ENCODE measurements around the gene MYH6. TPM values are rescaled to one million over a fixed set of nuclear protein-coding genes. Genes with fewer than 3 reads are reported as not detected.
A peak's percentile ranks its signal among the peaks of the same experiment; 100 is the strongest.

MYH6 gene
- total RNA-seq, 1 experiment from 2014 or later = 0.03 TPM

- peaks cover 2% of the 10 kb centered on the region; the same call in 1 of the 2 replicates for H3K27me3 ChIP-seq (ENCODE audit: control insufficient read depth, insufficient read depth, low read length)
- no peak overlapping the region for H3K4me3 ChIP-seq (ENCODE audit: insufficient read depth, low read depth, low read length)
Observed at GRCh38 chr14:23360496-23360895, 47.6 kb downstream of the MYH6 start.

GRCh38 chr14:23359722-23360447 is 48.2 kb downstream of the MYH6 start:
- Histone ChIP-seq H3K36me3 (replicated peaks; ENCODE audit: control insufficient read depth, insufficient read depth, low read length) (peaks cover 1% of the 10 kb centered on the region; the same call in 1 of the 2 replicates), H3K4me3 (ENCODE audit: insufficient read depth, low read depth, low read length) (no peak overlapping the region)
- peak; percentile 30 for DNase-seq

More at GRCh38 chr14:23360496-23360895, 47.6 kb downstream of the MYH6 start:
- H3K36me3 ChIP-seq (replicated peaks; ENCODE audit: control insufficient read depth, insufficient read depth, low read length) = peaks cover 1% of the 10 kb centered on the region; the same call in 1 of the 2 replicates
- peak; percentile 89 for DNase-seq

GRCh38 chr14:23359167-23359626 is 48.9 kb downstream of the MYH6 start:
- DNase-seq = peak; percentile 49
- Histone ChIP-seq H3K4me3 (ENCODE audit: insufficient read depth, low read depth, low read length) (no peak overlapping the region), H3K36me3 (replicated peaks; ENCODE audit: control insufficient read depth, insufficient read depth, low read length) (peaks cover 1% of the 10 kb centered on the region; the same call in 1 of the 2 replicates), H3K27me3 (ENCODE audit: control insufficient read depth, insufficient read depth, low read length) (no peaks in the 10 kb centered on the region; the same call in 1 of the 2 replicates)

More at GRCh38 chr14:23359722-23360447, 48.2 kb downstream of the MYH6 start:
- H3K27me3 ChIP-seq (ENCODE audit: control insufficient read depth, insufficient read depth, low read length) = peaks cover 2% of the 10 kb centered on the region; the same call in 1 of the 2 replicates

- Histone ChIP-seq H3K27me3 (ENCODE audit: control insufficient read depth, insufficient read depth, low read length) (no peaks in the 10 kb centered on the region; the same call in 1 of the 2 replicates), H3K36me3 (replicated peaks; ENCODE audit: control insufficient read depth, insufficient read depth, low read length) (peaks cover 1% of the 10 kb centered on the region; the same call in 1 of the 2 replicates), H3K4me3 (ENCODE audit: insufficient read depth, low read depth, low read length) (no peak overlapping the region)
- DNase-seq = peak; percentile 46
Observed at GRCh38 chr14:23358553-23359166, 49.4 kb downstream of the MYH6 start.

- Histone ChIP-seq H3K36me3 (replicated peaks; ENCODE audit: control insufficient read depth, insufficient read depth, low read length) (peaks cover 1% of the 10 kb centered on the region; the same call in 1 of the 2 replicates), H3K4me3 (ENCODE audit: insufficient read depth, low read depth, low read length) (no peak overlapping the region), H3K27me3 (ENCODE audit: control insufficient read depth, insufficient read depth, low read length) (peaks cover 4% of the 10 kb centered on the region; the same call in 1 of the 2 replicates)
- peak; percentile 8 for DNase-seq
Observed at GRCh38 chr14:23358042-23358441, 50.0 kb downstream of the MYH6 start.

GRCh38 chr14:23357261-23357660 is 50.8 kb downstream of the MYH6 start:
- Histone ChIP-seq H3K36me3 (replicated peaks; ENCODE audit: control insufficient read depth, insufficient read depth, low read length) (peaks cover 1% of the 10 kb centered on the region; the same call in 1 of the 2 replicates), H3K27me3 (ENCODE audit: control insufficient read depth, insufficient read depth, low read length) (peaks cover 6% of the 10 kb centered on the region; the same call in 1 of the 2 replicates), H3K4me3 (ENCODE audit: insufficient read depth, low read depth, low read length) (no peak overlapping the region)
- peak; percentile 14 for DNase-seq

- Histone ChIP-seq H3K4me3 (ENCODE audit: insufficient read depth, low read depth, low read length) (no peak overlapping the region), H3K36me3 (replicated peaks; ENCODE audit: control insufficient read depth, insufficient read depth, low read length) (peaks cover 1% of the 10 kb centered on the region; the same call in 1 of the 2 replicates), H3K27me3 (ENCODE audit: control insufficient read depth, insufficient read depth, low read length) (peaks cover 11% of the 10 kb centered on the region; the same call in 1 of the 2 replicates)
- peak; percentile 11 for DNase-seq
Observed at GRCh38 chr14:23356662-23357061, 51.4 kb downstream of the MYH6 start.

- Histone ChIP-seq H3K27me3 (ENCODE audit: control insufficient read depth, insufficient read depth, low read length) (peaks cover 16% of the 10 kb centered on the region), H3K4me3 (ENCODE audit: insufficient read depth, low read depth, low read length) (no peak overlapping the region), H3K36me3 (replicated peaks; ENCODE audit: control insufficient read depth, insufficient read depth, low read length) (peaks cover 1% of the 10 kb centered on the region; the same call in 1 of the 2 replicates)
- peak; percentile 12 for DNase-seq
Observed at GRCh38 chr14:23355871-23356435, 52.1 kb downstream of the MYH6 start.

- H3K27me3 ChIP-seq (ENCODE audit: control insufficient read depth, insufficient read depth, low read length) = peaks cover 16% of the 10 kb centered on the region
- no peak overlapping the region for H3K4me3 ChIP-seq (ENCODE audit: insufficient read depth, low read depth, low read length)
- DNase-seq = peak; percentile 3
- H3K36me3 ChIP-seq (replicated peaks; ENCODE audit: control insufficient read depth, insufficient read depth, low read length) = peaks cover 1% of the 10 kb centered on the region; the same call in 1 of the 2 replicates
Observed at GRCh38 chr14:23354990-23355389, 53.1 kb downstream of the MYH6 start.

GRCh38 chr14:23353433-23353780 is 54.7 kb downstream of the MYH6 start:
- no peaks in the 10 kb centered on the region for H3K36me3 ChIP-seq (replicated peaks; ENCODE audit: control insufficient read depth, insufficient read depth, low read length)
- H3K27me3 ChIP-seq (ENCODE audit: control insufficient read depth, insufficient read depth, low read length) = peaks cover 16% of the 10 kb centered on the region
- no peak overlapping the region for H3K4me3 ChIP-seq (ENCODE audit: insufficient read depth, low read depth, low read length)
- DNase-seq = peak; percentile 22

GRCh38 chr14:23352506-23353432 is 55.3 kb downstream of the MYH6 start, which contains the start of gene SLC22A17:
SLC22A17 (minus strand) TSS chr14:23352887.
- 0 out of 2 replicates have a peak, but pooled peaks cover 1% of the 10 kb centered on the region for H3K36me3 ChIP-seq (replicated peaks; ENCODE audit: control insufficient read depth, insufficient read depth, low read length)
- peaks cover 16% of the 10 kb centered on the region for H3K27me3 ChIP-seq (ENCODE audit: control insufficient read depth, insufficient read depth, low read length)
- DNase-seq = peak; percentile 94
- H3K4me3 ChIP-seq (ENCODE audit: insufficient read depth, low read depth, low read length) = peak within 1 kb of the TSS; percentile 84

GRCh38 chr14:23351681-23352505 is 56.2 kb downstream of the MYH6 start:
- peaks cover 16% of the 10 kb centered on the region for H3K27me3 ChIP-seq (ENCODE audit: control insufficient read depth, insufficient read depth, low read length)
- peak; percentile 94 for DNase-seq
- 0 out of 2 replicates have a peak, but pooled peaks cover 1% of the 10 kb centered on the region for H3K36me3 ChIP-seq (replicated peaks; ENCODE audit: control insufficient read depth, insufficient read depth, low read length)
- H3K4me3 ChIP-seq (ENCODE audit: insufficient read depth, low read depth, low read length) = peak overlapping the region; percentile 84
